Measurements from ENCODE around the gene MRPS22. TPM values are rescaled to one million over a fixed set of nuclear protein-coding genes. Genes with fewer than 3 reads are reported as not detected.

The MRPS22 gene
- total and polyA plus RNA-seq, 2 of the 8 experiments (the other 6 are each of a cell fraction or from before 2014, with no cell fraction given), result 28.3 to 45.8 TPM

GRCh38 chr3:139318431-139318816 lies 25.4 kb upstream of the MRPS22 start:
- H3K4me1 ChIP-seq (replicated peaks in 1 of 4; ENCODE audit: control insufficient read depth in 3 of 4, insufficient read depth in 4 of 4, low read length in 3 of 4), result peaks cover 0 to 3% (median 2%) of the 10 kb centered on the region in 4 experiments; a peak in 5 of 7 replicates
- H3K23ac ChIP-seq (ENCODE audit: insufficient read length), result no peak overlapping the region
- no peak overlapping the region for H2BK5ac ChIP-seq (ENCODE audit: low read depth, low read length)
- H3K79me2 ChIP-seq (ENCODE audit: control insufficient read depth in 1 of 2, insufficient read depth in 2 of 2, low read length in 2 of 2), result no peaks in the 10 kb centered on the region
- no peaks in the 10 kb centered on the region for H4K20me1 ChIP-seq (replicated peaks in 1 of 2; ENCODE audit: control insufficient read depth in 1 of 2, insufficient read depth in 2 of 2, low read length in 2 of 2)
- no peak overlapping the region for H2BK15ac ChIP-seq (ENCODE audit: low read length)
- 77% methylated on average over 3 of the region's 3 CpGs; no CpG with 5 or more reads in 1 of the 2 experiments for WGBS, 2 experiments (ENCODE audit: extremely low coverage in 1 of 2, insufficient coverage in 1 of 2, insufficient read length in 1 of 2, insufficient replicate concordance in 2 of 2, low coverage in 1 of 2, low lambda C conversion rate in 2 of 2, missing lambda C conversion rate in 1 of 2)
- H3K27ac ChIP-seq (ENCODE audit: low read depth, low read length), result no peak overlapping the region
- DNase-seq (ENCODE audit: low read depth in 1 of 2, low spot score in 2 of 2) (no peak), FAIRE-seq (no peak)
- no peak overlapping the region for H2BK12ac ChIP-seq (ENCODE audit: low read depth, low read length)
- no peak overlapping the region for H3K14ac ChIP-seq (ENCODE audit: insufficient read length)
- no peak overlapping the region for H4K91ac ChIP-seq (replicated peaks; ENCODE audit: insufficient read length, low read length)
- no peak overlapping the region for H3K4me3 ChIP-seq (ENCODE audit: extremely low read depth in 1 of 4, insufficient read depth in 2 of 4, low read depth in 3 of 4, low read length in 4 of 4)
- no peak overlapping the region for H2AK5ac ChIP-seq (ENCODE audit: low read depth, low read length)
- POLR2A ChIA-PET (ENCODE audit: partially characterized antibody), result interaction anchor here (2.4 kb wide), 1 partner anchor 368 kb away, joined by 5 read pairs; no protein-coding TSS in a partner anchor
- H3K9ac ChIP-seq (replicated peaks in 1 of 4; ENCODE audit: extremely low read depth in 1 of 4, low read depth in 3 of 4, low read length in 3 of 4), result no peak overlapping the region
- H3K4ac ChIP-seq (replicated peaks; ENCODE audit: insufficient read length, low read depth, low read length), result no peak overlapping the region
- no peaks in the 10 kb centered on the region for H3K27me3 ChIP-seq (replicated peaks in 1 of 4; ENCODE audit: control insufficient read depth in 3 of 4, extremely low read depth in 1 of 4, insufficient read depth in 3 of 4, low read length in 3 of 4)
- H4K5ac ChIP-seq (ENCODE audit: insufficient read length, low read depth, low read length), result no peak overlapping the region
- H2AFZ ChIP-seq (ENCODE audit: low read length), result no peak overlapping the region
- H3K18ac ChIP-seq (ENCODE audit: extremely low read depth, low read length), result no peak overlapping the region
- CTCF ChIA-PET (ENCODE audit: partially characterized antibody), result interaction anchor here (0.7 to 8.6 kb wide), 10 partner anchors 11 to 399 kb away, joined by 3 to 103 read pairs (median 6); no protein-coding TSS in a partner anchor
- TF ChIP-seq SRF (IDR thresholded peaks at IDR 0.05; ENCODE audit: low read depth, low read length) (no peak), GABPA (IDR thresholded peaks at IDR 0.05; ENCODE audit: borderline replicate concordance, insufficient read depth, low read length) (no peak), GTF2F1 (IDR thresholded peaks at IDR 0.05; ENCODE audit: borderline replicate concordance, low read depth, low read length) (no peak), SIX5 (IDR thresholded peaks at IDR 0.05; ENCODE audit: low read depth, low read length) (no peak), TEAD4 (IDR thresholded peaks at IDR 0.05; ENCODE audit: low read depth, low read length) (no peak)
- TF ChIP-seq, protein P1, sequence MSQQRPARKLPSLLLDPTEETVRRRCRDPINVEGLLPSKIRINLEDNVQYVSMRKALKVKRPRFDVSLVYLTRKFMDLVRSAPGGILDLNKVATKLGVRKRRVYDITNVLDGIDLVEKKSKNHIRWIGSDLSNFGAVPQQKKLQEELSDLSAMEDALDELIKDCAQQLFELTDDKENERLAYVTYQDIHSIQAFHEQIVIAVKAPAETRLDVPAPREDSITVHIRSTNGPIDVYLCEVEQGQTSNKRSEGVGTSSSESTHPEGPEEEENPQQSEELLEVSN (IDR thresholded peaks at IDR 0.05), result no peak
- no peaks in the 10 kb centered on the region for H3K36me3 ChIP-seq (ENCODE audit: control insufficient read depth in 2 of 4, insufficient read depth in 4 of 4, low read length in 3 of 4)
- no peak overlapping the region for H2BK20ac ChIP-seq (ENCODE audit: low read length)
- no peaks in the 10 kb centered on the region; the same call in 1 of the 2 replicates for H3K23me2 ChIP-seq (ENCODE audit: low read depth, low read length)
- no peak overlapping the region for H2BK120ac ChIP-seq (replicated peaks; ENCODE audit: low read depth, low read length)
- no peak overlapping the region for H3K4me2 ChIP-seq (ENCODE audit: insufficient read depth in 1 of 2, low read depth in 2 of 2, low read length in 2 of 2)
- no peak overlapping the region for H4K8ac ChIP-seq (ENCODE audit: extremely low read depth, insufficient read depth, low read length)
- no peak overlapping the region for H3K56ac ChIP-seq (replicated peaks; ENCODE audit: insufficient read length, low read depth, low read length)
- H3K79me1 ChIP-seq (ENCODE audit: low read depth, low read length), result no peaks in the 10 kb centered on the region
- H3K9me3 ChIP-seq (ENCODE audit: insufficient read depth in 2 of 2, low read depth in 1 of 2, low read length in 1 of 2), result no peaks in the 10 kb centered on the region

Measured in H1 (cell line).